DND-41 (cell line): Measurements from ENCODE around the gene SYTL2.

Source experiments
- ATAC-seq: fragments of 200-7000 bp; cut with Tn5 transposase; 3 replicates; pipeline ENCODE4 v1.9.1; 2021; ENCODE audit warnings: low read depth; ENCODE audit not compliant: insufficient read depth
- DNase-seq: peaks from one replicate; pipeline ENCODE4 v3.0.0-alpha.2; 2020
- H2AFZ ChIP-seq: 2 replicates; pipeline ENCODE4 v1.6.0; 2012; ENCODE audit warnings: low read depth, low read length
- H3K27ac ChIP-seq: 2 replicates; pipeline ENCODE4 v1.5.1; 2012; ENCODE audit warnings: low read length, inconsistent platforms
- H3K27me3 ChIP-seq: fragments of 200-600 bp; sonication (generic); 2 replicates; pipeline ENCODE4 v1.6.0; 2012; ENCODE audit warnings: low read length, mild to moderate bottlenecking, inconsistent platforms; ENCODE audit not compliant: insufficient read depth, poor library complexity
- H3K36me3 ChIP-seq: 2 replicates; pipeline ENCODE4 v1.5.1; 2012; ENCODE audit warnings: low read length, inconsistent platforms; ENCODE audit not compliant: insufficient read depth
- H3K4me1 ChIP-seq: 2 replicates; pipeline ENCODE4 v1.5.1; 2012; ENCODE audit warnings: mild to moderate bottlenecking, low read length; ENCODE audit not compliant: insufficient read depth
- H3K4me2 ChIP-seq: 2 replicates; pipeline ENCODE4 v1.6.0; 2012; ENCODE audit warnings: mild to moderate bottlenecking, moderate library complexity, low read length, inconsistent platforms; ENCODE audit not compliant: insufficient read depth
- H3K4me3 ChIP-seq, 2 experiments: fragments of 200-600 bp in 1 of 2; shearing (Covaris generic) in 1 of 2; 2 replicates each; pipeline ENCODE4 v1.5.1; 2012 to 2016; ENCODE audit warnings: inconsistent platforms in 2 of 2, low read length in 2 of 2, mild to moderate bottlenecking in 2 of 2, low read depth in 1 of 2, moderate library complexity in 1 of 2
- H3K79me2 ChIP-seq: 2 replicates; pipeline ENCODE4 v1.6.0; 2012; ENCODE audit warnings: low read length, inconsistent platforms; ENCODE audit not compliant: insufficient read depth
- H3K9ac ChIP-seq: 2 replicates; pipeline ENCODE4 v1.6.0; 2012; ENCODE audit warnings: low read depth, mild to moderate bottlenecking, inconsistent platforms, low read length, moderate library complexity
- H3K9me3 ChIP-seq: 2 replicates; pipeline ENCODE4 v1.5.1; 2012; ENCODE audit warnings: low read length, moderate library complexity, mild to moderate bottlenecking, inconsistent platforms; ENCODE audit not compliant: insufficient read depth, severe bottlenecking
- H4K20me1 ChIP-seq: 2 replicates; pipeline ENCODE4 v1.6.0; 2012; ENCODE audit warnings: low read length; ENCODE audit not compliant: insufficient read depth
- CTCF ChIP-seq: IDR thresholded peaks from 2 replicates; pipeline ENCODE4 v1.5.1; 2012; ENCODE audit warnings: borderline replicate concordance, low read length, moderate library complexity, mild to moderate bottlenecking; ENCODE audit not compliant: poor library complexity, severe bottlenecking; ENCODE audit errors: extremely low read depth
- EZH2 ChIP-seq: IDR thresholded peaks from 3 replicates; pipeline ENCODE4 v1.6.1; 2012; ENCODE audit warnings: borderline replicate concordance, low read depth, mild to moderate bottlenecking, moderate library complexity, low read length, inconsistent platforms; ENCODE audit not compliant: severe bottlenecking

Gene SYTL2

GRCh38 chr11:85746670-85747069 is 64.3 kb downstream of the SYTL2 start:
- ATAC-seq (no peak), DNase-seq (no peak)
- Histone ChIP-seq H3K9me3 (no peaks in the 10 kb centered on the region), H3K79me2 (no peaks in the 10 kb centered on the region), H2AFZ (no peak overlapping the region), H4K20me1 (peaks cover 59% of the 10 kb centered on the region), H3K27ac (no peak overlapping the region), H3K27me3 (peaks cover 97% of the 10 kb centered on the region), H3K4me2 (no peak overlapping the region), H3K4me1 (peaks cover 2% of the 10 kb centered on the region; the same call in 1 of the 2 replicates), H3K36me3 (no peaks in the 10 kb centered on the region), H3K9ac (no peak overlapping the region), H3K4me3 (no peak overlapping the region)
- no peak for TF ChIP-seq CTCF
- TF ChIP-seq EZH2: no peak

- no peak for DNase-seq
- H4K20me1 ChIP-seq: peaks cover 54% of the 10 kb centered on the region
- H2AFZ ChIP-seq: no peak overlapping the region
- H3K4me3 ChIP-seq: no peak overlapping the region
- H3K9ac ChIP-seq: no peak overlapping the region
- H3K4me2 ChIP-seq: no peak overlapping the region
- H3K9me3 ChIP-seq: no peaks in the 10 kb centered on the region
- ATAC-seq: no peak
- no peaks in the 10 kb centered on the region for H3K36me3 ChIP-seq
- no peaks in the 10 kb centered on the region for H3K4me1 ChIP-seq
- no peaks in the 10 kb centered on the region for H3K79me2 ChIP-seq
- TF ChIP-seq CTCF (no peak), EZH2 (no peak)
- H3K27ac ChIP-seq: no peak overlapping the region
- peaks cover 97% of the 10 kb centered on the region for H3K27me3 ChIP-seq
These were observed 65.3 kb downstream of the SYTL2 start for GRCh38 chr11:85745626-85746025.

- Histone ChIP-seq H3K9me3 (no peaks in the 10 kb centered on the region), H3K27ac (no peak overlapping the region), H3K4me1 (no peaks in the 10 kb centered on the region), H3K9ac (no peak overlapping the region), H2AFZ (no peak overlapping the region), H3K27me3 (peaks cover 95% of the 10 kb centered on the region), H3K36me3 (no peaks in the 10 kb centered on the region), H3K4me3 (no peak overlapping the region), H4K20me1 (peaks cover 49% of the 10 kb centered on the region), H3K4me2 (no peak overlapping the region), H3K79me2 (no peaks in the 10 kb centered on the region)
- TF ChIP-seq EZH2 (no peak), CTCF (no peak)
- ATAC-seq (no peak), DNase-seq (no peak)
These were observed 68.1 kb downstream of the SYTL2 start for GRCh38 chr11:85742873-85743275.

GRCh38 chr11:85742348-85742747 is 68.6 kb downstream of the SYTL2 start:
- DNase-seq (no peak), ATAC-seq (no peak)
- Histone ChIP-seq H3K4me1 (no peaks in the 10 kb centered on the region), H3K4me2 (no peak overlapping the region), H3K9ac (no peak overlapping the region), H3K9me3 (no peaks in the 10 kb centered on the region), H3K79me2 (no peaks in the 10 kb centered on the region), H3K27me3 (peaks cover 96% of the 10 kb centered on the region), H3K4me3 (no peak overlapping the region), H2AFZ (no peak overlapping the region), H3K27ac (no peak overlapping the region), H3K36me3 (no peaks in the 10 kb centered on the region), H4K20me1 (peaks cover 51% of the 10 kb centered on the region)
- no peak for TF ChIP-seq CTCF
- no peak for TF ChIP-seq EZH2
